ENCODE data around the gene RDX. TPM values are rescaled to one million over a fixed set of nuclear protein-coding genes. Genes with fewer than 3 reads are reported as not detected.

Gene RDX
- total RNA-seq, 1 experiment from 2014 or later, result 77.4 TPM

DNA sequence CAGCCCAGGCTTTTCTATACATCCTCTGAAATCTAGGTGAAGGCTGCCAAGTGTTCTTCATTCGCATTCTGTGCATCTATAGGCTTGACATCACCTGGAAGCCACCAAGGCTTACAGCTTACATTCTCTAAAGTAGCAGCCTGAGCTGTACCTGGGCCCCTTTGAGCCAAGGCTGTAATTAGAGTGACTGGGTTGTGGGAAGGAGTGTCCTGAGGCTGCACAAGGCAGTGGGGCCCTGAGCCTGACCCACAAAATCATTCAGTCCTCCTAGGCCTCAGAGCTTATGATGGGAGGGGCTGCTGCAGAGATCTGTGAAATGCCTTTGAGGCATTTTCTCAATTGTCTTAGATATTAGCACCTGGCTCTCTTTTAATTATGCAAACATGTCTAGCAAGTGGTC lies 33.0 kb upstream of the RDX start:
- H3K4me3 Mint-ChIP-seq, result no peak overlapping the region
- H3K4me1 Mint-ChIP-seq, result peaks cover 11% of the 10 kb centered on the region
- CTCF ChIA-PET, result no interaction called here
- TF ChIP-seq IRF2 (CRISPR knock-in tag; IDR thresholded peaks at IDR 0.05; ENCODE audit: borderline replicate concordance, low read depth) (no peak), SOX15 (CRISPR knock-in tag; IDR thresholded peaks at IDR 0.05) (no peak), JAZF1 (CRISPR knock-in tag; IDR thresholded peaks at IDR 0.05) (no peak), NFATC4 (CRISPR knock-in tag; IDR thresholded peaks at IDR 0.05) (no peak), ZNF396 (CRISPR knock-in tag; IDR thresholded peaks at IDR 0.05; ENCODE audit: borderline replicate concordance) (no peak), EMX1 (CRISPR knock-in tag; IDR thresholded peaks at IDR 0.05) (no peak), TCF7 (CRISPR knock-in tag; IDR thresholded peaks at IDR 0.05; ENCODE audit: low read depth) (no peak), ZNF219 (CRISPR knock-in tag; IDR thresholded peaks at IDR 0.05; ENCODE audit: borderline replicate concordance) (no peak), CREB1 (CRISPR knock-in tag; IDR thresholded peaks at IDR 0.05) (no peak)
- TF ChIP-seq, protein P1, sequence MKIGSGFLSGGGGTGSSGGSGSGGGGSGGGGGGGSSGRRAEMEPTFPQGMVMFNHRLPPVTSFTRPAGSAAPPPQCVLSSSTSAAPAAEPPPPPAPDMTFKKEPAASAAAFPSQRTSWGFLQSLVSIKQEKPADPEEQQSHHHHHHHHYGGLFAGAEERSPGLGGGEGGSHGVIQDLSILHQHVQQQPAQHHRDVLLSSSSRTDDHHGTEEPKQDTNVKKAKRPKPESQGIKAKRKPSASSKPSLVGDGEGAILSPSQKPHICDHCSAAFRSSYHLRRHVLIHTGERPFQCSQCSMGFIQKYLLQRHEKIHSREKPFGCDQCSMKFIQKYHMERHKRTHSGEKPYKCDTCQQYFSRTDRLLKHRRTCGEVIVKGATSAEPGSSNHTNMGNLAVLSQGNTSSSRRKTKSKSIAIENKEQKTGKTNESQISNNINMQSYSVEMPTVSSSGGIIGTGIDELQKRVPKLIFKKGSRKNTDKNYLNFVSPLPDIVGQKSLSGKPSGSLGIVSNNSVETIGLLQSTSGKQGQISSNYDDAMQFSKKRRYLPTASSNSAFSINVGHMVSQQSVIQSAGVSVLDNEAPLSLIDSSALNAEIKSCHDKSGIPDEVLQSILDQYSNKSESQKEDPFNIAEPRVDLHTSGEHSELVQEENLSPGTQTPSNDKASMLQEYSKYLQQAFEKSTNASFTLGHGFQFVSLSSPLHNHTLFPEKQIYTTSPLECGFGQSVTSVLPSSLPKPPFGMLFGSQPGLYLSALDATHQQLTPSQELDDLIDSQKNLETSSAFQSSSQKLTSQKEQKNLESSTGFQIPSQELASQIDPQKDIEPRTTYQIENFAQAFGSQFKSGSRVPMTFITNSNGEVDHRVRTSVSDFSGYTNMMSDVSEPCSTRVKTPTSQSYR (CRISPR knock-in tag; IDR thresholded peaks at IDR 0.05), result no peak
- TF ChIP-seq, protein P2, sequence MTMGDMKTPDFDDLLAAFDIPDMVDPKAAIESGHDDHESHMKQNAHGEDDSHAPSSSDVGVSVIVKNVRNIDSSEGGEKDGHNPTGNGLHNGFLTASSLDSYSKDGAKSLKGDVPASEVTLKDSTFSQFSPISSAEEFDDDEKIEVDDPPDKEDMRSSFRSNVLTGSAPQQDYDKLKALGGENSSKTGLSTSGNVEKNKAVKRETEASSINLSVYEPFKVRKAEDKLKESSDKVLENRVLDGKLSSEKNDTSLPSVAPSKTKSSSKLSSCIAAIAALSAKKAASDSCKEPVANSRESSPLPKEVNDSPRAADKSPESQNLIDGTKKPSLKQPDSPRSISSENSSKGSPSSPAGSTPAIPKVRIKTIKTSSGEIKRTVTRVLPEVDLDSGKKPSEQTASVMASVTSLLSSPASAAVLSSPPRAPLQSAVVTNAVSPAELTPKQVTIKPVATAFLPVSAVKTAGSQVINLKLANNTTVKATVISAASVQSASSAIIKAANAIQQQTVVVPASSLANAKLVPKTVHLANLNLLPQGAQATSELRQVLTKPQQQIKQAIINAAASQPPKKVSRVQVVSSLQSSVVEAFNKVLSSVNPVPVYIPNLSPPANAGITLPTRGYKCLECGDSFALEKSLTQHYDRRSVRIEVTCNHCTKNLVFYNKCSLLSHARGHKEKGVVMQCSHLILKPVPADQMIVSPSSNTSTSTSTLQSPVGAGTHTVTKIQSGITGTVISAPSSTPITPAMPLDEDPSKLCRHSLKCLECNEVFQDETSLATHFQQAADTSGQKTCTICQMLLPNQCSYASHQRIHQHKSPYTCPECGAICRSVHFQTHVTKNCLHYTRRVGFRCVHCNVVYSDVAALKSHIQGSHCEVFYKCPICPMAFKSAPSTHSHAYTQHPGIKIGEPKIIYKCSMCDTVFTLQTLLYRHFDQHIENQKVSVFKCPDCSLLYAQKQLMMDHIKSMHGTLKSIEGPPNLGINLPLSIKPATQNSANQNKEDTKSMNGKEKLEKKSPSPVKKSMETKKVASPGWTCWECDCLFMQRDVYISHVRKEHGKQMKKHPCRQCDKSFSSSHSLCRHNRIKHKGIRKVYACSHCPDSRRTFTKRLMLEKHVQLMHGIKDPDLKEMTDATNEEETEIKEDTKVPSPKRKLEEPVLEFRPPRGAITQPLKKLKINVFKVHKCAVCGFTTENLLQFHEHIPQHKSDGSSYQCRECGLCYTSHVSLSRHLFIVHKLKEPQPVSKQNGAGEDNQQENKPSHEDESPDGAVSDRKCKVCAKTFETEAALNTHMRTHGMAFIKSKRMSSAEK (CRISPR knock-in tag; IDR thresholded peaks at IDR 0.05; ENCODE audit: borderline replicate concordance), result no peak
- TF ChIP-seq, protein P3, sequence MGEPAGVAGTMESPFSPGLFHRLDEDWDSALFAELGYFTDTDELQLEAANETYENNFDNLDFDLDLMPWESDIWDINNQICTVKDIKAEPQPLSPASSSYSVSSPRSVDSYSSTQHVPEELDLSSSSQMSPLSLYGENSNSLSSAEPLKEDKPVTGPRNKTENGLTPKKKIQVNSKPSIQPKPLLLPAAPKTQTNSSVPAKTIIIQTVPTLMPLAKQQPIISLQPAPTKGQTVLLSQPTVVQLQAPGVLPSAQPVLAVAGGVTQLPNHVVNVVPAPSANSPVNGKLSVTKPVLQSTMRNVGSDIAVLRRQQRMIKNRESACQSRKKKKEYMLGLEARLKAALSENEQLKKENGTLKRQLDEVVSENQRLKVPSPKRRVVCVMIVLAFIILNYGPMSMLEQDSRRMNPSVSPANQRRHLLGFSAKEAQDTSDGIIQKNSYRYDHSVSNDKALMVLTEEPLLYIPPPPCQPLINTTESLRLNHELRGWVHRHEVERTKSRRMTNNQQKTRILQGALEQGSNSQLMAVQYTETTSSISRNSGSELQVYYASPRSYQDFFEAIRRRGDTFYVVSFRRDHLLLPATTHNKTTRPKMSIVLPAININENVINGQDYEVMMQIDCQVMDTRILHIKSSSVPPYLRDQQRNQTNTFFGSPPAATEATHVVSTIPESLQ (CRISPR knock-in tag; IDR thresholded peaks at IDR 0.05), result no peak
- TF ChIP-seq, protein P4, sequence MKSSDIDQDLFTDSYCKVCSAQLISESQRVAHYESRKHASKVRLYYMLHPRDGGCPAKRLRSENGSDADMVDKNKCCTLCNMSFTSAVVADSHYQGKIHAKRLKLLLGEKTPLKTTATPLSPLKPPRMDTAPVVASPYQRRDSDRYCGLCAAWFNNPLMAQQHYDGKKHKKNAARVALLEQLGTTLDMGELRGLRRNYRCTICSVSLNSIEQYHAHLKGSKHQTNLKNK (CRISPR knock-in tag; IDR thresholded peaks at IDR 0.05), result no peak
- TF ChIP-seq, protein P5, sequence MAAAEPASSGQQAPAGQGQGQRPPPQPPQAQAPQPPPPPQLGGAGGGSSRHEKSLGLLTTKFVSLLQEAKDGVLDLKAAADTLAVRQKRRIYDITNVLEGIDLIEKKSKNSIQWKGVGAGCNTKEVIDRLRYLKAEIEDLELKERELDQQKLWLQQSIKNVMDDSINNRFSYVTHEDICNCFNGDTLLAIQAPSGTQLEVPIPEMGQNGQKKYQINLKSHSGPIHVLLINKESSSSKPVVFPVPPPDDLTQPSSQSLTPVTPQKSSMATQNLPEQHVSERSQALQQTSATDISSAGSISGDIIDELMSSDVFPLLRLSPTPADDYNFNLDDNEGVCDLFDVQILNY (CRISPR knock-in tag; IDR thresholded peaks at IDR 0.05), result no peak
- TF ChIP-seq, protein P6, sequence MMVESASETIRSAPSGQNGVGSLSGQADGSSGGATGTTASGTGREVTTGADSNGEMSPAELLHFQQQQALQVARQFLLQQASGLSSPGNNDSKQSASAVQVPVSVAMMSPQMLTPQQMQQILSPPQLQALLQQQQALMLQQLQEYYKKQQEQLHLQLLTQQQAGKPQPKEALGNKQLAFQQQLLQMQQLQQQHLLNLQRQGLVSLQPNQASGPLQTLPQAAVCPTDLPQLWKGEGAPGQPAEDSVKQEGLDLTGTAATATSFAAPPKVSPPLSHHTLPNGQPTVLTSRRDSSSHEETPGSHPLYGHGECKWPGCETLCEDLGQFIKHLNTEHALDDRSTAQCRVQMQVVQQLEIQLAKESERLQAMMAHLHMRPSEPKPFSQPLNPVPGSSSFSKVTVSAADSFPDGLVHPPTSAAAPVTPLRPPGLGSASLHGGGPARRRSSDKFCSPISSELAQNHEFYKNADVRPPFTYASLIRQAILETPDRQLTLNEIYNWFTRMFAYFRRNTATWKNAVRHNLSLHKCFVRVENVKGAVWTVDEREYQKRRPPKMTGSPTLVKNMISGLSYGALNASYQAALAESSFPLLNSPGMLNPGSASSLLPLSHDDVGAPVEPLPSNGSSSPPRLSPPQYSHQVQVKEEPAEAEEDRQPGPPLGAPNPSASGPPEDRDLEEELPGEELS (CRISPR knock-in tag; IDR thresholded peaks at IDR 0.05), result no peak
- ATAC-seq, result peak; percentile 26; the same call in 1 of the 2 replicates
- no peak for DNase-seq (ENCODE audit: low spot score)
- peaks cover 30% of the 10 kb centered on the region for H3K36me3 Mint-ChIP-seq
- peaks cover 53% of the 10 kb centered on the region for H3K9me3 Mint-ChIP-seq
- POLR2A ChIA-PET, result no interaction called here
- no peak overlapping the region for H3K27ac Mint-ChIP-seq
- H3K27me3 Mint-ChIP-seq (ENCODE audit: low read depth), result 0 out of 2 replicates have a peak, but pooled peaks cover 2% of the 10 kb centered on the region
